NCI-H2107 treated with DMSO at 0.1 percent for 48 hours (cell line): ENCODE measurements around the gene MRTFB.

Source experiments
- DNase-seq: peaks from one replicate; lab custom pipeline; 2025; ENCODE audit not compliant: unreplicated experiment; lab: John Stamatoyannopoulos, UW

Gene MRTFB

GRCh38 chr16:14061732-14062259, 9.3 kb upstream of the MRTFB start:
- no peak for DNase-seq

GRCh38 chr16:14062261-14062660, 8.9 kb upstream of the MRTFB start:
- no peak for DNase-seq

- DNase-seq = no peak
Measured at GRCh38 chr16:14063618-14064581, 7.2 kb upstream of the MRTFB start.

GRCh38 chr16:14069818-14070217, 1.3 kb upstream of the MRTFB start:
- DNase-seq = no peak

GRCh38 chr16:14070555-14070876, 603 bp upstream of the MRTFB start:
- no peak for DNase-seq

GRCh38 chr16:14071576-14072271, 605 bp downstream of the MRTFB start:
- no peak for DNase-seq

- DNase-seq = no peak
Measured at GRCh38 chr16:14072360-14072759, 1.2 kb downstream of the MRTFB start.

- DNase-seq = no peak
Measured at GRCh38 chr16:14074544-14074943, 3.4 kb downstream of the MRTFB start.

- no peak for DNase-seq
Measured at GRCh38 chr16:14077918-14078317, 6.8 kb downstream of the MRTFB start.

GRCh38 chr16:14086477-14086876, 15.4 kb downstream of the MRTFB start:
- no peak for DNase-seq

GRCh38 chr16:14087181-14087580, 16.1 kb downstream of the MRTFB start:
- DNase-seq = no peak

- no peak for DNase-seq
Measured at GRCh38 chr16:14087590-14088154, 16.6 kb downstream of the MRTFB start.

GRCh38 chr16:14088155-14088753, 17.1 kb downstream of the MRTFB start:
- no peak for DNase-seq

GRCh38 chr16:14089283-14089823, 18.2 kb downstream of the MRTFB start:
- no peak for DNase-seq

- no peak for DNase-seq
Measured at GRCh38 chr16:14092561-14092960, 21.4 kb downstream of the MRTFB start.

- no peak for DNase-seq
Measured at GRCh38 chr16:14095883-14096551, 24.9 kb downstream of the MRTFB start.

GRCh38 chr16:14097182-14097959, 26.3 kb downstream of the MRTFB start:
- no peak for DNase-seq

GRCh38 chr16:14098081-14098480, 27.0 kb downstream of the MRTFB start:
- no peak for DNase-seq

- no peak for DNase-seq
Measured at GRCh38 chr16:14100825-14101224, 29.7 kb downstream of the MRTFB start.

GRCh38 chr16:14101415-14101814, 30.3 kb downstream of the MRTFB start:
- no peak for DNase-seq
